Mesothelial cell of epicardium (in vitro differentiated cells): ENCODE measurements around the gene SPATS2L. TPM values are rescaled to one million over a fixed set of nuclear protein-coding genes. Genes with fewer than 3 reads are reported as not detected.
A peak's percentile ranks its signal among the peaks of the same experiment; 100 is the strongest.

Experiments
- DNase-seq, 2 experiments: peaks; one replicate each; pipeline ENCODE4 v3.0.0; 2021; ENCODE audit warnings: low spot score in 2 of 2; ENCODE audit not compliant: unreplicated experiment in 2 of 2
- H3K27ac Mint-ChIP-seq: 2 replicates; pipeline ENCODE4 v1.8.0; 2021; ENCODE audit warnings: mixed read lengths
- H3K27me3 Mint-ChIP-seq: 2 replicates; pipeline ENCODE4 v1.8.0; 2021; ENCODE audit warnings: low read depth, mixed read lengths
- H3K36me3 Mint-ChIP-seq: 2 replicates; pipeline ENCODE4 v1.8.0; 2021; ENCODE audit warnings: mixed read lengths
- H3K4me1 Mint-ChIP-seq: 2 replicates; pipeline ENCODE4 v1.8.0; 2021; ENCODE audit warnings: mixed read lengths
- H3K4me3 Mint-ChIP-seq: 2 replicates; pipeline ENCODE4 v1.8.0; 2021; ENCODE audit warnings: mild to moderate bottlenecking, moderate library complexity, mixed read lengths
- H3K9me3 Mint-ChIP-seq: 2 replicates; pipeline ENCODE4 v1.8.0; 2021; ENCODE audit warnings: mixed read lengths
- total RNA-seq: library from RNA; stranded (reverse); gene quantifications from 3 replicates; pipeline ENCODE4 v1.2.1, GENCODE V29; 2021
- TF ChIP-seq, protein P1 (sequence below): fragments of 200-600 bp; sonication (generic); IDR thresholded peaks from one replicate; pipeline ENCODE4 v1.5.0; 2021; ENCODE audit warnings: antibody characterized with exemption; ENCODE audit not compliant: unreplicated experiment

The SPATS2L gene
- total RNA-seq, 1 donor from 2014 or later, result 84.8 TPM

DNA sequence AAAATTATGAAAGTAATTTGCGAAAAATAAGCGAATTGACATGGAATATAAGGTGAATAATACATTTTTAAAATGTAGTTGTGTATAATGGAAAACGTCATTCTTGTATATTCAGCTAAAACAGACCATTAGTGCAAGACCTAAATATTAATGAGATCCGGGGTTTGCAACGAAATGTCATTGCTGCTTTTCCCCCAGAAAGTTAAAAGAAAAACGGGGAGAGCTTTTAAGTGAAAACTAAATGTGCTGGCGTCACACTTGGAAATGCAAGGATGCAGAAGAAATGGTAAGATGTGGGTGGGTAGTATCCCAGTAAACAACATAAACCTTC lies 219.0 kb downstream of the SPATS2L start:
- peaks cover 15% of the 10 kb centered on the region for H3K4me1 Mint-ChIP-seq
- DNase-seq, result no peak
- TF ChIP-seq, protein P1, sequence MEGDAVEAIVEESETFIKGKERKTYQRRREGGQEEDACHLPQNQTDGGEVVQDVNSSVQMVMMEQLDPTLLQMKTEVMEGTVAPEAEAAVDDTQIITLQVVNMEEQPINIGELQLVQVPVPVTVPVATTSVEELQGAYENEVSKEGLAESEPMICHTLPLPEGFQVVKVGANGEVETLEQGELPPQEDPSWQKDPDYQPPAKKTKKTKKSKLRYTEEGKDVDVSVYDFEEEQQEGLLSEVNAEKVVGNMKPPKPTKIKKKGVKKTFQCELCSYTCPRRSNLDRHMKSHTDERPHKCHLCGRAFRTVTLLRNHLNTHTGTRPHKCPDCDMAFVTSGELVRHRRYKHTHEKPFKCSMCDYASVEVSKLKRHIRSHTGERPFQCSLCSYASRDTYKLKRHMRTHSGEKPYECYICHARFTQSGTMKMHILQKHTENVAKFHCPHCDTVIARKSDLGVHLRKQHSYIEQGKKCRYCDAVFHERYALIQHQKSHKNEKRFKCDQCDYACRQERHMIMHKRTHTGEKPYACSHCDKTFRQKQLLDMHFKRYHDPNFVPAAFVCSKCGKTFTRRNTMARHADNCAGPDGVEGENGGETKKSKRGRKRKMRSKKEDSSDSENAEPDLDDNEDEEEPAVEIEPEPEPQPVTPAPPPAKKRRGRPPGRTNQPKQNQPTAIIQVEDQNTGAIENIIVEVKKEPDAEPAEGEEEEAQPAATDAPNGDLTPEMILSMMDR, result no peak
- H3K27me3 Mint-ChIP-seq, result peaks cover 10% of the 10 kb centered on the region
- no peak overlapping the region for H3K27ac Mint-ChIP-seq
- H3K9me3 Mint-ChIP-seq, result no peaks in the 10 kb centered on the region
- peak overlapping the region; percentile 92 for H3K4me3 Mint-ChIP-seq
- H3K36me3 Mint-ChIP-seq, result no peaks in the 10 kb centered on the region

DNA sequence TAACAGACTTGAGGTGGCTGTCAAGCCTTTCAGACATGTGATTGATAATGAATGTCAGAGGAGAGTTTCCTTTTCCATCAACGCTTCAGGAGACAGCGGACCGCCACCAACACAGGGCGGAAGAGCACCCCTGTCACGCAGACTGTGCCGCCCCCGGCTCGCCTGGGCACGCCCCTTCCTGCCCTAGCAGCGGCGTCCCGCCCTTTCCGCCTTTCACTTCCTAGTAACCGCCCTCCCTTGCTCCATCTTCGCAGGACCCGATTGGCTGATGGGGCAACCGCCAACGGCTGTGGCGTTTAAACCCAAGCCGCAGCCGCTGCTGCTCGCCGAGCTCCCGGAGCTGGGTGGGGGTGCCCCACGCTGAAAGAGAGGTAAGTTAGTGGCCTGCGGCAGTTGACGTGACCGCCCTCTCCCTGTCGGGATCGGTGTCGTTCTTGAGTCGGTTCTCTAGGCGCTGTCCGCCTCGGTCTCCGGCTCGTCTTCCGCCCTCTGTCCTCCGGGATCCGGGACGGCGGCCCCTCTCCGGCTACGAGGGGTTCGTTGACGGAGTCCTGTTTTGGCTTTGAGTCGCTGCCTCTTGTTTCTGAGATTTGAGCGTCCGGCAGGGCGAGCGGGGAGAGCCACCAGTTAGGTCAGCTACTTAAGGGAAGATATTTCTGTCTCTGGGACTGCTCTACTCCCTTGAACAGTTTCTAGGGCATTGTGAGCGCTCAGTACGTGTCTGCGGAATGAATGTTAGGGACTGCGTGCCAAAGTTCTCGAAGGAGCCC lies 219.6 kb downstream of the SPATS2L start, which contains the start of gene SGO2:
TSS of gene SGO2 (plus strand) at position 326 of the 770 bp plus-strand sequence. CDS start 6,769 bp downstream, outside the sequence.
- peak within 1 kb of the TSS; percentile 54 for H3K27ac Mint-ChIP-seq
- H3K4me3 Mint-ChIP-seq, result peak within 1 kb of the TSS; percentile 92
- no peaks in the 10 kb centered on the region for H3K9me3 Mint-ChIP-seq
- peaks cover 10% of the 10 kb centered on the region for H3K27me3 Mint-ChIP-seq
- TF ChIP-seq, protein P1, result no peak
- H3K36me3 Mint-ChIP-seq, result no peaks in the 10 kb centered on the region
- DNase-seq, result peak; percentile 78 to 91
- H3K4me1 Mint-ChIP-seq, result peaks cover 15% of the 10 kb centered on the region

DNA sequence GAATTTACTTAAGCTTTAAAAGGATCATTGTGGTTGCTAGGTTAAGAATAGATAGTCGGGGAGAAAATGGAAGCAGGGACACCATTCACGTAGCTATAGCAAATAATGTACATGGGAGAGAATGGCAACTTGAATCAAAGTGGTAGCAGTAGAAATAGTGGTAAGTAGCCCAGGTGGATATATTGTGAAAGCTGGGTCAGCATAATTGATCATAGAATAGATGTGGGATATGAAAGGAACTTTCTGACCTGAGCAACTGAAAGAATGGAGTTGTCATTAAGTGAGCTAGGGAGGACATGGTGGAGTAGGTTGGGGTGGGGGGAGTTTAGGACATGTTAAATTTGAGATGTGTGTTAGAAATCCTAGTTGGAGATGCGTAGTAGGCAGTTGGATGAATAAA lies 221.7 kb downstream of the SPATS2L start:
- H3K4me1 Mint-ChIP-seq, result peaks cover 18% of the 10 kb centered on the region
- no peak for DNase-seq
- peaks cover 7% of the 10 kb centered on the region for H3K27me3 Mint-ChIP-seq
- no peak overlapping the region for H3K4me3 Mint-ChIP-seq
- no peak overlapping the region for H3K27ac Mint-ChIP-seq
- no peaks in the 10 kb centered on the region for H3K9me3 Mint-ChIP-seq
- TF ChIP-seq, protein P1, result no peak
- no peaks in the 10 kb centered on the region for H3K36me3 Mint-ChIP-seq

Other genes with a start within 250 kb of the SPATS2L start
- gene KCTD18, start 203.4 kb downstream of the SPATS2L start, total RNA-seq, result 13.2 to 15.6 TPM (median 14.6 TPM) in 3 replicates
- gene SGO2, start 219.5 kb downstream of the SPATS2L start, total RNA-seq, result 8.8 to 10.7 TPM (median 9.2 TPM) in 3 replicates